HG02759 (cell line): ENCODE measurements around the gene ACTR3C.
"Not testable (repeated sequence)": the region's sequence is repeated elsewhere in the genome, so short reads cannot be mapped to it uniquely, and the experiment has no call there.

Experiments
- ATAC-seq: cut with Tn5 transposase; IDR thresholded peaks from one replicate; pipeline ENCODE4 v1.9.1; 2021; ENCODE audit warnings: mild to moderate bottlenecking, moderate library complexity; ENCODE audit not compliant: unreplicated experiment

ACTR3C gene

DNA sequence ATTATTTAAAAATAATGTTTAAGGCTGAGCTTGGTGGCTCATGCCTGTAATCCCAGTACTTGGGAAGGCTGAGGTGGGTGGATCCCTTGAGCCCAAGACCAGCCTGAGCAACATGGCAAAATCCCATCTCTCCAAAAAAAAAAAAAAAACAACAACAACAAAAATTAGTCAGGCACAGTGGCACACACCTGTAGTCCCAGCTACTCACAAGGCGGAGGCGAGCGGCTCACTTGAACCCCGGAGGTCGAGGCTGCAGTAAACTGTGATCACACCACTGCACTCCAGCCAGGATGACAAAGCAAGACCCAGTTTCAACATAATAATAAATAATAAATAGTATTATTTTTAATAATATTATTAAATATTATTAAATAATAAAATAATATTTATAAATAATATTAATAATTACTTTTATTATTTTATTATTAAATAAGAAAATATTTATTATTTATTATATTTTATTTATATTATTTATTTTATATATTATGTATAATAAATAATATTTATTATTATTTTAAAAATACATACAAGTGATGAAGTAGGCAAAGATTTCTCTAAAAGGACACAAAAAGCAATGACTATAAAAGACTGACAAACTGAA is 8.6 kb downstream of the ACTR3C start:
- no peak for ATAC-seq

DNA sequence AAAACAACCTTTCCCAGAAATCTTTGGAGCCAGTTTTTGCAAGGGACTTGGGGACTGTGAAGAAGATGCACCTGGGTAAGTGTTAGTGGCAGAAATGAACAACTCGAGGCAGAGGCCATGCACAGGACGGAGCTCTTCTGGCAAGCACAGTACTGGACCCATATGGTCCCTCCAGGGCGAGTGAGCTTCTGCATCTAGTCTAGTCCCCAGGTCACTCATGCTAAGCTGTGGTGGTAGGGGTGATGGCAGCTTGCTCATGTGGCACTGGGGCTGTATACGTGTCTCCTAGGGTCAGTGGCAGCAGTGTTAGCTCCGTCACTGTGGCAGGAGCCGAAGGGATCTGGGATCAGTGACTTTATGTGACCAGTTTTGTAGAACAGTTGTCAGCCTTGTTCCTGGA is 9.5 kb downstream of the ACTR3C start:
- no peak for ATAC-seq

DNA sequence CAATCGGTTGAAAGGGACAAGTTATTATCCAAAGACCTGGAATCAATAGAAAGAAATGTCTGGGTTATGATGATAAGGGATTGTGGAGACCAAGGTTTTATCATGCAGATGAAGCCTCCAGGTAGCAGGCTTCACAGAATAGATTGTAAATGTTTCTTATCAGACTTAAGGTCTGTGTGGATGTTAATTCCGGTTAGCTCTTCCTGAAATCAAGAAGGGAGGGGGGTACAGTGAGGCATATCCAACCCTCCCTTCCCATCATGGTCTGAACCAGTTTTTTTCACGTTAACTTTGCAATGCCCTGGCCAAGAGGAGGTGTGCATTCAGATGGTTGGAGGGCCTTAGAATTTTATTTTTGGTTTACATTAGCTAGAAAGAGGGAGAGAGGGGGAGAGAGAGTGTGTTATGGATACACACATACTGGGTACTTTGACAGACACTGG is 10.0 kb downstream of the ACTR3C start:
- ATAC-seq, result no peak

DNA sequence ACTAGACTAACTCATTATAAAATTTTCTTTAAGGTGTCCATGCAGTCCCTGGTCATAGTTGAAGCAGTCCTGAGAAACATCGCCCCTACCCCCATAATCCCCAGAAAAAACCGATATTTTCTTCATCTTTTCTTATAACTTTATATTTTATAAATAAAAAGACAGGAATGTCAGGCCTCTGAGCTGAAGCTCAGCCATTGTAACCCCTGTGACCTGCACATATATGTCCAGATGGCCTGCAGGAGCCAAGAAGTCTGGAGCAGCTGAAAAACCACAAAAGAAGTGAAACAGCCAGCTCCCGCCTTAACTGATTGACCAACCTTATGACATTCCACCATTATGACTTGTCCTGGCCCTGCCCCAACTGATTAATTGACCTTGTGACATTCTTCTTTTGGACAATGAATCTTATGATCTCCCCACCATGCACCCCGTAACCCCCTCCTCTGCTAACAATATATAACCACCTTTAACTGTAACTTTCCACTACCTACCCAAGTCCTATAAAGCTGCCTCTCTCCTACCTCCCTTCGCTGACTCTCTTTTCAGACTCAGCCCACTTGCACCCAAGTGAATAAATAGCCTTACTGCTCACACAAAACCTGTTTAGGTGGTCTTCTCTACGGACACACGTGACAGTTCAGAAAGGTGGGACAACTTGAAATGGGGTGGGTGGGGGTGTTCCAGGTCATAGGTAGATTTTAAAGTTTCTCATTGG is 10.5 kb downstream of the ACTR3C start:
- not testable (repeated sequence) for ATAC-seq

DNA sequence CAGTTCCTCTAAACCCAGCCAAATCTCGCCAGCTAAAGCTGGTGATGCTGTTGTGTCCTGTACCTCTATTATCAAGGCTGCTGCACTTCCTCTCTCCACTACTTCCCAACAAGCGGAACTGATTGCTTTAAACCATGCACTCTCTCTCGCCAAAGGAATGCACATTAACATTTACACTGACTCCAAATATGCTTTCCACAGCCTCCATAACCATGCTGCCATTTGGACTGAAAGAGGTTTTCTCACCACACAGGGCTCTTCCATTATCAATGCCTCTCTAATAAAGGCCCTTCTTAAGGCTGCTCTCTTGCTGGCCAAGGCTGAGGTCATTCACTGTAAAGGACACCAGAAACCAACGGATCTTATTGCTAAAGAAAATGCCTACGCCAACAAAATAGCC is 11.6 kb downstream of the ACTR3C start:
- ATAC-seq, result no peak

DNA sequence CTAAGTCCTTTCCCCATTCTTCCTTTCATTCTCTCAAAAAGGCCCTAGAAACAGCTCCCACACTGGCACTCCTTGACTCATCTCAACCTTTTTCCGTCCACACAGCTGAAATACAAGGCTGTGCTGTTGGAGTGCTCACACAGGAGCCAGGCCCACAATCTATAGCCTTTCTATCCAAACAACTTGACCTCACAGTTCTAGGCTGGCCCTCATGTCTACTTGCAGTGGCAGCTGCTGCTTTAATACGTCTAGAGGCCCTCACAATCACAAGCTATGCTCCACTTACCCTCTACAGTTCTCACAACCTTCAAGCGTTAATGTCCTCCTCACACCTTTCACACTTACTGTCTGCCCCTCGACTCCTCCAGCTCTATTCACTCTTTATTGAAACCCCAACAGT is 12.2 kb downstream of the ACTR3C start:
- no peak for ATAC-seq

DNA sequence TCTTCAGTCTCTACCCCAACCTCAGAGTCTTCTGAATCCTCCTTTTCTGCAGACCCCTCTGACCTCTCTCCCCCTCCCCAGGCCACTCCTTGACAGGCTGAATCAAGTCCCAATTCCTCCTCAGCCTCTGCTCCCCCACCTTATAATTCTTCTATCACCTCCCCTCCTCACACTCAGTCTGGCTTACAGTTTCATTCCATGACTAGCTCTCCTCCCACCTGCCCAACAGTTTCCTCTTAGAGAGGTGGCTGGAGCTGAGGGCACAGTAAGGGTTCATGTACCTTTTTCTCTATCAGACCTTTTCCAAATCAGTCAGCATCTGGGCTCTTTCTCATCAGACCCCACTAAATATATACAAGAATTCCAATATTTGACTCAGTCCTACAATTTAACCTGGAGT is 14.8 kb downstream of the ACTR3C start:
- no peak for ATAC-seq

DNA sequence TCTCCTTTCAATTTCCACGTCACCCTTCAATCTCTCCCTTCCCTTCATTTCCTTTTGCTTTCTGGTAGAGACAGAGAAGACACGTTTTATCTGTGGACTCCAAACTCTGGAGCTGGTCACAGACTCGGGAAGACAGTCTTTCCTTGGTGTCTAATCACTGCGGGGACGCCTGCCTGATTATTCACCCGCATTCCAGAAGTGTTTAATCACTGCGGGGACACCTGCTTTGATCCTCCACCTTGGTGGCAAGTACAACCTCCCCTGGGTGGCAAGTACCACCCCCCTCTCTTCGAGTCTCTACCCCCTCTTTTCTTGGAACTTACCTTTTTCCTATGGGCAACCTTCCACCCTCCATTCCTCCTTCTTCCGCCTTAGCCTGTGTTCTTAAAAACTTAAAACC is 15.4 kb downstream of the ACTR3C start:
- no peak for ATAC-seq

DNA sequence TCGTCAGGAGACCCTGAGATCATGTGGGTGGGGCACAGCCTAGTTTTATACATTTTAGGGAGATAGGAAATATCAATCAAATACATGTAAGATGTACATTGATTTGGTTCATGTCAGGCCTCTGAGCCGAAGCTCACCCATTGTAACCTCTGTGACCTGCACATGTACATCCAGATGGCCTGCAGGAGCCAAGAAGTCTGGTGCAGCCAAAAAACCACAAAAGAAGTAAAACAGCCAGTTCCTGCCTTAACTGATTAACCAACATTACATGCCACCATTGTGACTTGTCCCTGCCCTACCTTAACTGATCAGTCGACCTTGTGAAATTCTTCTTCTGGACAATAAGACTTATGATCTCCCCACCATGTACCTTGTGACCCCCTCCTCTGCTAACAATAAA is 16.2 kb downstream of the ACTR3C start:
- ATAC-seq, result no peak

DNA sequence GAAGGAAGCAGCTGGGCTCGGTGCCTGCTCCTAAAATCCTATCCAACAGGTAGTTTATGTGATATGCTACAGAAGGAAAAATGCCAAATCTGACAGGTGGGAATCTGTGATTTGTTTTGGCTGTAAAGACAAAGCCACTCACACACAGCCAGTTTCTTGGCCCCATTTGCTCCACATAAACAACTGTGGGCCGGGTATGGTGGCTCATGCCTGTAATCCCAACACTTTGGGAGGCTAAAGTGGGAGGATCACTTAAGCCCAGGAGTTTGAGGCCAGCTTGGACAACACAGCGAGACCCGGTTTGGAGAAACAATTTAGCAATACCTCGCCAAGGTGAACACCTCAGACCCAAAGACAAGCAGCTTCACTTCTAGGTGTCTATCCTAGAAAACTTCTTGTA is 17.0 kb downstream of the ACTR3C start:
- not testable (repeated sequence) for ATAC-seq

DNA sequence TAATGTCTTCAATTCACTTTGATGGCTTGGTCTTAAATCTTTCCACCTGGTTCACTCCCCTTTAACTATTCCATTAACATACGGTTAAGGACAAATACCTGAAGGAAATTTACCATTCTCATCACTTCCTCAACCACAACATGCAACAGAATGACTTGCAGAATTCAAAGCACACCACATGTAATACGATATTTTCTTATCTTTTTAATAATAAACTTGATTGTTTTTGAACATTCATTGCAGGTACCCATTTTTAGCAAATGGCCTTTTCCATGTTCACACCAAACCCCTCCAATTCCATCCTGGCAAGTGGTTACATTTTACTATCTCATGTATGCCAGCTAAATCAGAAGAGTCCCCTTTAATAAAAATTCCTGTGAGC is 17.5 kb downstream of the ACTR3C start:
- not testable (repeated sequence) for ATAC-seq

DNA sequence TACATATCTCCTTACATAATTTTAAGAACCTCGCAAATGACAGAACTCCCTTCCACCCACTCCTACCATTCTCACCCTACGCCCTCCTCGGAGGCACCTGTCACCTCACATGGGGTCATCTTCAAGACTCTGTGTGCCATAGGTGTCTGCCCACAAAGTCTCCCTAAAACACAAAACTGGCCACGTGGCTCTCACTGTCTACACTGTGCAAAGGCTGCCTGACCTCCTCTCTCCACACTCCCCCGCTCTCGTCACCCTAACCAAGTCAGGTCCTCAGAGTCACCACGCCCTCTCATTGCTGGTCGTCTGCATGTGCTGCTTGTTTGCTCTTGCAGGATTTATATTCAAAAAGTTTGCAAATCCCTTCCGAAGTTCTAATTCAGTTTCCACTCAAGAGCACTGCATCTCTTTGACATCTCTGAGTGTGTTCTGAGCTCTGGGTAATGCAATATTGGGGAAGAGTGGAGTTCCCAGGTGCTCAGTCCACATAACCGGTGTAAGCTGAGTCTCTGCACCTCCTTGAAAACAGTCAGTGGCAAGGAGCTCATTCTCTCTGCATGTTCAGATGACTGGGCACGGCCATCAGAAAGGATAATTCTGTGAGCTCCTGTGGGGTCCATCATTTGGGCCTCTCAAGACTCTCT is 18.0 kb downstream of the ACTR3C start:
- not testable (repeated sequence) for ATAC-seq

DNA sequence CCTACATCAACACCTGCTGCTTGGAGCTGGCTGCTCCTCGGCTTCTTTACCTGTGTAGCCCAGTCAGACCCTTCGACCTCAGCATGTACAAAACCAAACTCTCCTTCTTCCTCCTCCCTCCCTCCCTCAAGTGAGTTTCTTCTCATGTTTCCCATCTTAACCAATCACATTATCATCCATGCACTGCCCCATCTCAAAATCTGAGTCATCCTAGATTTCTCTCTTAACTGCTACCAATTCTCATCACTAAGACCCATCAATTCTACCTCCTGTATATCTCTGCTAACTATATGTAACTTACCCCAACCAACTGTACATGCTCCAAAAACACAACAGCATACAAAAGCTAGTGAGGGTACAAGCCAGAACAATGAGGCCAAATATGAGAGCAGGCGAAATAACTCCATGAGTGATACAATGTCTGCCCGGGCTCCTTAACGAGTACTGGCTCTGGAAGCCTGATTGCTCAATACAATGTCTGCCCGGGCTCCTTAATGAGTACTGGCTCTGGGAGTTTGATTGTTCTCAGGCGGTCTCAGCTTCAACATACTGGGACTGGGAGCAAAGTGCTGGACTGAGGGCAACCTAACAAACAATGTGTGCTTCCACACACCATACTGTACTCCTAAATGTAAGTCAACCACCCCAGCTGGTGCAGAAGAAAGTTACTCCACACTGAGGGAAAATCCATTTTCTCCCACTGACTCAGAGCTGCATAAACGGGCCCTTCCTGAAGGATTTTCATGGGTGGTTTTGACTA is 18.7 kb downstream of the ACTR3C start:
- not testable (repeated sequence) for ATAC-seq

DNA sequence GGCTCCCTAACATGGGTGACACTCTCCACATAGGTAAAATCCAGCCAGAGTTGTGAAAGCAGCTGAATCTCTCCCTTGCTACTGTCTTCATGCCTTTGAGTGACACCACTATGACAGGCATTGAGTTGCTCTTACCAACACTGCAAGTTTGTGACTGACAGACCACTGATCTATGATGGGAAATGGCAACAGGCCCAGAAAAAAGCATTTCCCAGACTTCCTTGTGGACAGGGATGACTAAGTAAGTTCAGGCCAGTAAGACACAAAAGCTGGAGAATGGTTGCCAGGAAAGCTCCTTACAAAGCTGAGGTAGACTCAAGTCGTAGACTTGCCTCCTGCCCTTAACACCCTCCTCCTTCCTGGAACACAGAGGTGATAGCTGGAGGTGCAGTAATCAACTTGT is 20.4 kb downstream of the ACTR3C start:
- not testable (repeated sequence) for ATAC-seq

DNA sequence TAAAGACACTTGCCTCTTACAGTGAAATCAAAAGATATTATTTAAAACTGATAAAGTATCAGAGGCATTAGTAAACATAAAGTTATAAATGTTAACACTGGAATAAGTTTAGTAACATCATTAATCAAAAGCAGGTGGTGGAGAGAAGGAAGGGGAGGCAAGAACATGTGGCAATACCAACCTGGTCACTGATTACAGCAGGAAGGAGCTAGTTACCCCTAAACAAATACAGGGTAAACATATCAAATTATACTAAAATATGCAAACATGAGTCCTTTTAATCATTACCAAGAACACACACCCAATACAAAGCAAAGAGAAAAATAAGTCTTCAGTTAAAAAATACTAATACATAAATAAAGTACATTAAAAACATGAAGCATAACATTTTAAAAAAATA is 25.4 kb downstream of the ACTR3C start:
- not testable (repeated sequence) for ATAC-seq

DNA sequence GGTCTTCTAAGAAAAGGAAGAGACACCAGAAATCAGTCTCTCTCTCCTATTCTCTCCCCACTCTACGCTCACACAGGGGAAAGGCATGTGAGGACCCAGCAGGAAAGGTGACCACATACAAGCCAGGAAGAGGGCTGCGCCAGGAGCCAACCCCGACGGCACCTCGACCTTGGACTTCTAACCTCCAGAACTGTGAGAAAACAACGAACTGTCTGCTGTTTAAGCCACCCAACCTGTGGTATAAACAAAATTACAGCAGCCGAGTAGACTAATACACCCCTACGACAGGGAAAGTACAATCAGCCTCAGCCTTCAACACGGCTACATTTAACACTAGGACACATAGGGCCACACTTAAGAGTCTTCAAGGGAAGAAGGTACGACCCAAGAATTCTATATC is 26.5 kb downstream of the ACTR3C start:
- not testable (repeated sequence) for ATAC-seq

DNA sequence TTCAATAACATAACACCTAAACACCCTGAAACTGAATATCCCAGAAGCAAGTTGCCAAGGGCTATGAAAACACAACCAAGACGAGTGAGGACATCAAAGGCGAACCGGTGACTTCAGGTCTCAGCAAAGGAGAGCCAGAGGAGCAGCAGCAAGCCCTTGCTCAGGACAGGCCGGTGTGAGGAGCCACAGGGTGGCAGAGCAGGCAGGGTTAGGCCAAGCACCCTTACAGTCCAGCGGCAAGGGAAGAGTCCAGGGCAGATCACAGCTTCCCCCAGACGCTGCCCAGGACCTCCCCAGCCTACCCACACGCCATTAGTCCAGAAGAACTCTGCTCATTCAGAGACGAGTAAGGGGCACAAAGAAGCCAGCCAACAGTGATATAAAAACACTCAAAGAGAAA is 27.7 kb downstream of the ACTR3C start:
- ATAC-seq, result not testable (repeated sequence)

DNA sequence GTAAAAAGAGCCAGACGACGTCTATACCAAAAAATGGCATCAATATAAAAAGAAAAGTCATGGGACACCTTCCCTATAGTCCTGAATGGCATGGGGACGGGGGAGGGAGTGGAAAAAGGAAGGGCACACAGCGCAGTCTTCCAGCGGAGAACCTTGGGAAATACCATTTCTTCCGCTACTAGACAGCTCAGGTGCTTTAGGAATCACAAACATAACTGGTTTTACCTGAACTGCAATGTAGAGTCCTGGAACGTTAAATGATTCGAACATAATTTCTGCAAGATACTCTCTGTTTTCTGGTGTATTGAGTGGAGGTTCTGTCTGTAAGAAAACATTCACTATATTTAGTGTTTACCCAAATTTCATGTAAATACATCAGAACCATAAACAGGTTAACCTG is 28.3 kb downstream of the ACTR3C start:
- not testable (repeated sequence) for ATAC-seq

DNA sequence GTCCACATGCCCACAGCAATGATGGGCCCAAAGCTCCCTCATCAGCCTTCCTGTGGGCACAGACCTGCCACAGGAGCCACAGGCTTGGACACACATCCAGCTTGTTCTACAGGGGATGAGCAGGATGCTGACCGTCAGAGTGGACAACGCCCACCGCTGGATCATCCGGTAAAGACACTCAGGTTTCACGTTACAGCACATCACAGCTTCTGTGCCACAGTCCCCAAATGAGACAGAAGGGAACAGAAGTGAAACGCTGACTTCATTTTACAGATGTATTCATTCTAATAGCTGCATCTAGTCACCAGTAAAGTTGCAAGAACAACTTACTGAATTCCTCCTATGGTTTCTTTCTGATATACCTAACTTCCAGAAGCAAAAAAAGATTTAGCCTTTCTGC is 33.0 kb downstream of the ACTR3C start:
- ATAC-seq, result not testable (repeated sequence)

DNA sequence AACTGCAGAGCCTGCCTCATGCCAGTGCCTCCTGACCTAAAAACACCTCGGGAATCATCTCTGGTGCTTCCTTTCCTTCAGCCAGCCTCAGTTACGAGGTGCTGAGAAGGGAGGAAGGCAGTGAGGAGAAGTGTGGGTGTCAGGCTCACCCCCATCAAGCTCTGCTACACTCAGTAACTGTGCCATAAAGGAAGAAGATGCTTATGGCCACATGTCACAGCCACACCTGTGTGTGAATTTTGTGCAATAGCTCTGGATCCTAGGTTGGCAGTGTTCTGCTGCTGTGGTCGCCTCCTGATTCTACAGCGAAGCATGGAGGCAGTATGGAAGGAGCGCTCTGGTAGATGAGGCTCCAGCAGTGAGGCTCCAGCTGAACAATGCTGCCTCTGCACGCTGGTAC is 34.5 kb downstream of the ACTR3C start:
- ATAC-seq, result not testable (repeated sequence)

DNA sequence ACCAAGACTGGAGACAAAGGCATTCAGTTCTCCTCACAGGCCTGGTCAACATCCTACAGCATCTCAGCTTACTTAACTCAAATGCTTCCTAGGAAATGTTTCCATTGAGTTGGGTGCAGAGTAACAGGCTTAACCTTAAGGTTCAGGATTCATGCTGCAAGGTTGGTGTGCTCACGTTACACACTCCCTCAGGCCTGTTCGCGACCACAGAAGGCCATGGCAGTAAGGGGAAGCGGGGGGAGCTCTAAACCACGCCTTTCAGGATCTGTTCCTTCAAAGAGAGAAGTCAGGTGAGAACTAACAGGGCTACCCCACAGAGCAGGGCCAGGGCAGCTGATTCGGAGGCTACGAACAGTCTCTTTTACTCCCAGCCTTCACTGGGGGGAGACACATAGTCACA is 35.5 kb downstream of the ACTR3C start:
- not testable (repeated sequence) for ATAC-seq
